ENCODE data around the gene NTN4.

Gene NTN4

GRCh38 chr12:95699579-95699978 lies 91.0 kb downstream of the NTN4 start:
- Histone ChIP-seq H3F3A (ENCODE audit: insufficient read depth, low read length) (no peaks in the 10 kb centered on the region), H3K27ac (ENCODE audit: low read depth, low read length, poor library complexity, severe bottlenecking) (no peak overlapping the region)

GRCh38 chr12:95694136-95694535 lies 96.4 kb downstream of the NTN4 start:
- H3K4me1 ChIP-seq (ENCODE audit: insufficient read depth, low read length, severe bottlenecking): no peaks in the 10 kb centered on the region
- no peaks in the 10 kb centered on the region for H3K9me3 ChIP-seq (ENCODE audit: low read length)
- no peak overlapping the region for H3K9ac ChIP-seq (ENCODE audit: low read length)
- H3K36me3 ChIP-seq (ENCODE audit: insufficient read depth, low read length): no peaks in the 10 kb centered on the region
- H3K9me2 ChIP-seq (ENCODE audit: low read depth, low read length): no peaks in the 10 kb centered on the region
- H3K27ac ChIP-seq (ENCODE audit: low read depth, low read length, poor library complexity, severe bottlenecking): no peak overlapping the region
- no peak overlapping the region for H3K4me3 ChIP-seq (ENCODE audit: low read depth, low read length, poor library complexity, severe bottlenecking)
- H3F3A ChIP-seq (ENCODE audit: insufficient read depth, low read length): no peaks in the 10 kb centered on the region
- H3K27me3 ChIP-seq (ENCODE audit: insufficient read depth, low read length): no peaks in the 10 kb centered on the region; the same call in 1 of the 2 replicates
- no peaks in the 10 kb centered on the region for H4K20me1 ChIP-seq (ENCODE audit: insufficient read depth, low read length)
- no peak for TF ChIP-seq EZH2 (IDR thresholded peaks at IDR 0.05; ENCODE audit: borderline replicate concordance, low read length)
- no peak for TF ChIP-seq CTCF (IDR thresholded peaks at IDR 0.05; ENCODE audit: low read length)
- H3K79me2 ChIP-seq (ENCODE audit: insufficient read depth, low read length): no peaks in the 10 kb centered on the region
- no peak overlapping the region for H3K4me2 ChIP-seq (ENCODE audit: low read length)
- H2AFZ ChIP-seq (ENCODE audit: low read length): no peak overlapping the region

More at GRCh38 chr12:95699579-95699978, 91.0 kb downstream of the NTN4 start:
- no peaks in the 10 kb centered on the region for H3K4me1 ChIP-seq (ENCODE audit: insufficient read depth, low read length, severe bottlenecking)
- no peaks in the 10 kb centered on the region for H3K27me3 ChIP-seq (ENCODE audit: insufficient read depth, low read length)
- no peak overlapping the region for H3K9ac ChIP-seq (ENCODE audit: low read length)
- no peak overlapping the region for H3K4me3 ChIP-seq (ENCODE audit: low read depth, low read length, poor library complexity, severe bottlenecking)
- TF ChIP-seq CTCF (IDR thresholded peaks at IDR 0.05; ENCODE audit: low read length) (no peak), EZH2 (IDR thresholded peaks at IDR 0.05; ENCODE audit: borderline replicate concordance, low read length) (no peak)
- H2AFZ ChIP-seq (ENCODE audit: low read length): no peak overlapping the region
- no peaks in the 10 kb centered on the region for H3K9me2 ChIP-seq (ENCODE audit: low read depth, low read length)
- no peaks in the 10 kb centered on the region for H3K79me2 ChIP-seq (ENCODE audit: insufficient read depth, low read length)
- H3K4me2 ChIP-seq (ENCODE audit: low read length): no peak overlapping the region
- H3K9me3 ChIP-seq (ENCODE audit: low read length): no peaks in the 10 kb centered on the region
- no peaks in the 10 kb centered on the region for H3K36me3 ChIP-seq (ENCODE audit: insufficient read depth, low read length)
- H4K20me1 ChIP-seq (ENCODE audit: insufficient read depth, low read length): no peaks in the 10 kb centered on the region

- no peaks in the 10 kb centered on the region for H3K9me2 ChIP-seq (ENCODE audit: low read depth, low read length)
Measured at GRCh38 chr12:95693689-95694088, 96.9 kb downstream of the NTN4 start.

More at GRCh38 chr12:95693689-95694088, 96.9 kb downstream of the NTN4 start:
- Histone ChIP-seq H3K27me3 (ENCODE audit: insufficient read depth, low read length) (no peaks in the 10 kb centered on the region; the same call in 1 of the 2 replicates), H3K79me2 (ENCODE audit: insufficient read depth, low read length) (no peaks in the 10 kb centered on the region), H3K4me2 (ENCODE audit: low read length) (no peak overlapping the region), H3F3A (ENCODE audit: insufficient read depth, low read length) (no peaks in the 10 kb centered on the region), H3K9ac (ENCODE audit: low read length) (no peak overlapping the region), H3K4me3 (ENCODE audit: low read depth, low read length, poor library complexity, severe bottlenecking) (no peak overlapping the region), H3K9me3 (ENCODE audit: low read length) (no peaks in the 10 kb centered on the region), H3K4me1 (ENCODE audit: insufficient read depth, low read length, severe bottlenecking) (no peaks in the 10 kb centered on the region), H3K36me3 (ENCODE audit: insufficient read depth, low read length) (no peaks in the 10 kb centered on the region), H4K20me1 (ENCODE audit: insufficient read depth, low read length) (no peaks in the 10 kb centered on the region), H2AFZ (ENCODE audit: low read length) (no peak overlapping the region), H3K27ac (ENCODE audit: low read depth, low read length, poor library complexity, severe bottlenecking) (no peak overlapping the region)
- no peak for TF ChIP-seq CTCF (IDR thresholded peaks at IDR 0.05; ENCODE audit: low read length)
- TF ChIP-seq EZH2 (IDR thresholded peaks at IDR 0.05; ENCODE audit: borderline replicate concordance, low read length): no peak

Data from OCI-LY1 (cell line).